Measurements from ENCODE around the gene GRXCR2.

GRXCR2 gene

GRCh38 chr5:145911164-145911563 lies 38.4 kb upstream of the GRXCR2 start:
- Histone ChIP-seq H3K4me3 (replicated peaks; ENCODE audit: low read depth, low read length) (no peak overlapping the region), H3K27me3 (replicated peaks; ENCODE audit: control insufficient read depth, insufficient read depth, low read length) (no peaks in the 10 kb centered on the region; the same call in none of the 2 replicates), H3K36me3 (ENCODE audit: control insufficient read depth, insufficient read depth, low read length) (no peaks in the 10 kb centered on the region)
- DNase-seq (ENCODE audit: extremely low read depth, insufficient read length) = no peak
- no peak for TF ChIP-seq CTCF (IDR thresholded peaks at IDR 0.05; ENCODE audit: insufficient read depth, low read length, poor library complexity, severe bottlenecking)

DNA sequence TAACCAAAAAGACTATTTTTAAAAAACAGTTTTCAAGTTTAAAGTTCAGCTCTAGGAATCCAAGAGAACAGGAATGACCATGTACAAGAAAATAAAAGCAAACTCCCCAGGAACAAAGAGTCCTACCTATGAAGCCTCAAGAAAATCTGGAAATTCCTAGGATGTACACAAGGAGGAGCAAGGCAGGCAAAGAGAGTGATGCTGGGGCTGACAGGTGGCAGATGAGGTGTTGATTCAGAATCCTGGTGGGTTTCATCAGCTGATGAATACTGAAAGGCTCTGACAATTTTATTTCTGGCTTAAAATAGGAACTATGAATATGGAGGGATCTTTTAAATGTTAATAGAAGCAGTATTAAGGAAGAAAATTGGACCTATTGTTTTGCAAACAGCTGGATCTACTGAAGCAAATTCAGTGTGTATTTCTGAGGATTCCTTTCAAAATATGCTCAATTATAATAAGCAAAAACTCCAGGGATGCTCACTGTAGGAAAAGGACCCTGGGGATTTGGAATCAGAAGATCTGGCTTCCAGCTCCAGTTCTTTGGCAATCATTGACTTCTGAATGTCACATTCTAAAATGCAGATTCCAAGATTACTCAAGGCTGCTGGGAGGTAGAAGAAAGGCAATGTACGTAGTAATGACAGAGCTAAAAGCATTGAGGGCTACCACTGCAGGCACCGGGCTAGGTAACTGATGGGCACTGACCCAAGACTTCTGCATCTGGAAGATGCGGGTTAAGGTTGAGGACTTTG lies 35.6 kb upstream of the GRXCR2 start:
- H3K27me3 ChIP-seq (replicated peaks; ENCODE audit: control insufficient read depth, insufficient read depth, low read length) = no peaks in the 10 kb centered on the region; the same call in none of the 2 replicates
- H3K4me3 ChIP-seq (replicated peaks; ENCODE audit: low read depth, low read length) = no peak overlapping the region
- H3K36me3 ChIP-seq (ENCODE audit: control insufficient read depth, insufficient read depth, low read length) = no peaks in the 10 kb centered on the region
- DNase-seq (ENCODE audit: extremely low read depth, insufficient read length) = no peak
- TF ChIP-seq CTCF (IDR thresholded peaks at IDR 0.05; ENCODE audit: insufficient read depth, low read length, poor library complexity, severe bottlenecking) = no peak

- Histone ChIP-seq H3K27me3 (replicated peaks; ENCODE audit: control insufficient read depth, insufficient read depth, low read length) (no peaks in the 10 kb centered on the region; the same call in 1 of the 2 replicates), H3K36me3 (ENCODE audit: control insufficient read depth, insufficient read depth, low read length) (no peaks in the 10 kb centered on the region), H3K4me3 (replicated peaks; ENCODE audit: low read depth, low read length) (no peak overlapping the region)
- DNase-seq (ENCODE audit: extremely low read depth, insufficient read length) = no peak
- TF ChIP-seq CTCF (IDR thresholded peaks at IDR 0.05; ENCODE audit: insufficient read depth, low read length, poor library complexity, severe bottlenecking) = no peak
These were observed 33.6 kb upstream of the GRXCR2 start for GRCh38 chr5:145906401-145906800.

DNA sequence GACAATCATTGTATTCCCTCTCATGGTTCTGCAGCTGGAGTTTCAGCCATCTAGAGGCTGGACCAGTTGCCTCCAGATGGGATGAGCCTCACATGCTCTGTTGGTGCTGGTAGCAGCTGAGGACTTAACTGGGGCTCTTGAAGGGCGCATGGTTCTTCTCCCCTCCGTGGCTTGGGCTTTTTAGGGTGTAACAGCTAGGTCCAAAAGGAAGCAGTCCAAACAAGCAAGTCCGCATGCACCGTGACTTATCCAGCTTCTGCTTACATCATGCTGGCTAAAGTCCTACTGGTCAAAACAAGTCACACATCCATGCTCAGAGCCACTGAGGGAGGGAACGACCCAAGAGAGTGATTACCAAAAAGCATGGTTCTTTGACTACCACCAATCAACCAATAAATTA lies 31.9 kb upstream of the GRXCR2 start:
- no peak for TF ChIP-seq CTCF (IDR thresholded peaks at IDR 0.05; ENCODE audit: insufficient read depth, low read length, poor library complexity, severe bottlenecking)
- H3K27me3 ChIP-seq (replicated peaks; ENCODE audit: control insufficient read depth, insufficient read depth, low read length) = no peaks in the 10 kb centered on the region
- no peak for DNase-seq (ENCODE audit: extremely low read depth, insufficient read length)
- no peaks in the 10 kb centered on the region for H3K36me3 ChIP-seq (ENCODE audit: control insufficient read depth, insufficient read depth, low read length)
- H3K4me3 ChIP-seq (replicated peaks; ENCODE audit: low read depth, low read length) = no peak overlapping the region

DNA sequence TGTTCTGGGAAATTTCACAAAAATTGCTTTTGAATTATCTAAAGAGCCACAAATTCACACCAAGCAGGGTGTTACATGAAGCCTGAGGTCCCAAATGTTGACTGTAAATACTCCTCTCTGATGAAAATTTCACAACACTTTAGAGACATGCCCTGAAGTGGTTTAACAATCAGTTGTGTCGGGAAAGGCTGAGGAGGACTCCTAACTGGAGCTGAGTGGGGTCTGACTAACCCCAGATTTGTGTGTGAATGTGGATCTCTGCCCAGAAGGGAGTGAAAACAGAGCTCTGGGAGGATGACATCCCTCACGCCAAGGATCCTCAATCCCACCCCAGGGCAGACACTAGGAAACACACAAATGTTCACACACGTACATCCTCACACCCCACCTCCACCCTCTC lies 31.1 kb upstream of the GRXCR2 start:
- no peaks in the 10 kb centered on the region for H3K27me3 ChIP-seq (replicated peaks; ENCODE audit: control insufficient read depth, insufficient read depth, low read length)
- DNase-seq (ENCODE audit: extremely low read depth, insufficient read length) = no peak
- H3K4me3 ChIP-seq (replicated peaks; ENCODE audit: low read depth, low read length) = no peak overlapping the region
- TF ChIP-seq CTCF (IDR thresholded peaks at IDR 0.05; ENCODE audit: insufficient read depth, low read length, poor library complexity, severe bottlenecking) = no peak
- no peaks in the 10 kb centered on the region for H3K36me3 ChIP-seq (ENCODE audit: control insufficient read depth, insufficient read depth, low read length)
